AG04450 (cell line): ENCODE results near the gene SORCS2. TPM values are rescaled to one million over a fixed set of nuclear protein-coding genes. Genes with fewer than 3 reads are reported as not detected.
"Not testable (repeated sequence)": the region's sequence is repeated elsewhere in the genome, so short reads cannot be mapped to it uniquely, and the experiment has no call there.

Experiments used
- CTCF ChIA-PET: fragments of 300-600, 350-600 bp; formaldehyde crosslinking; extraction: SDS; loops from one replicate; lab custom pipeline; 2022; ENCODE audit warnings: antibody characterized with exemption, inconsistent platforms; lab: Charles Lee
- POLR2A ChIA-PET: fragments of 350-600 bp; formaldehyde crosslinking; extraction: SDS; loops from one replicate; lab custom pipeline; 2021; ENCODE audit warnings: antibody characterized with exemption, inconsistent platforms; lab: Yijun Ruan, JAX
- DNase-seq: peaks from one replicate; pipeline ENCODE4 v3.0.0-alpha.2; 2011; ENCODE audit warnings: low read depth, low spot score
- H3K27ac ChIP-seq: one replicate; pipeline ENCODE4 v1.5.1; 2012; ENCODE audit warnings: low read depth, low read length, control low read depth
- H3K27me3 ChIP-seq: one replicate; pipeline ENCODE4 v1.6.0; 2012; ENCODE audit warnings: low read length; ENCODE audit not compliant: control insufficient read depth, insufficient read depth
- H3K4me3 ChIP-seq: 2 replicates; pipeline ENCODE4 v1.5.1; 2011; ENCODE audit warnings: mild to moderate bottlenecking, low read depth, low read length, control low read depth
- H3K9me3 ChIP-seq: 2 replicates; pipeline ENCODE4 v1.5.1; 2012; ENCODE audit warnings: low read length; ENCODE audit not compliant: control insufficient read depth, insufficient read depth
- CTCF ChIP-seq: IDR thresholded peaks from 2 replicates; pipeline ENCODE4 v1.5.1; 2011; ENCODE audit warnings: low read depth, low read length, control low read depth, inconsistent platforms
- polyA plus RNA-seq: library from polyadenylated mRNA; depleted of rRNA; stranded (reverse); fragments of >200 nt; gene quantifications from 2 replicates; pipeline ENCODE4 v1.2.3, GENCODE V29; 2011

SORCS2 gene
- polyA plus RNA-seq, 1 experiment: 0.29 TPM

- POLR2A ChIA-PET: no interaction called here
- H3K27me3 ChIP-seq: peaks cover 16% of the 10 kb centered on the region
- TF ChIP-seq CTCF: no peak
- H3K4me3 ChIP-seq: no peak overlapping the region
- no peak for DNase-seq
- peaks cover 11% of the 10 kb centered on the region for H3K9me3 ChIP-seq
- no peak overlapping the region for H3K27ac ChIP-seq
- CTCF ChIA-PET: no interaction called here
Measured at GRCh38 chr4:7600247-7600646, 407.9 kb downstream of the SORCS2 start.

DNA sequence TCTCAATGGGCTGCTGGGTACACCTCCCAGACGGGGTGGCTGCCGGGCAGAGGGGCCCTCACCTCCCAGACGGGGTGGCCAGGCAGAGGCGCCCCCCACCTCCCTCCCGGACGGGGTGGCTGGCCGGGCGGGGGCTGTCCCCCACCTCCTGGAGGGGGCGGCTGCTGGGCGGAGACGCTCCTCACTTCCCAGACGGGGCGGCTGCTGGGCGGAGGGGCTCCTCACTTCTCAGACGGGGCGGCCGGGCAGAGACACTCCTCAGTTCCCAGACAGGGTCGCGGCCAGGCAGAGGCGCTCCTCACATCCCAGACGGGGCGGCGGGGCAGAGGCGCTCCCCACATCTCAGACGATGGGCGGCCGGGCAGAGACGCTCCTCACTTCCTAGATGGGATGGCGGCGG lies 409.8 kb downstream of the SORCS2 start:
- peaks cover 12% of the 10 kb centered on the region for H3K9me3 ChIP-seq
- DNase-seq, POLR2A ChIA-PET, H3K4me3 ChIP-seq, CTCF ChIA-PET, H3K27ac ChIP-seq: not testable (repeated sequence)
- H3K27me3 ChIP-seq: peaks cover 24% of the 10 kb centered on the region

GRCh38 chr4:7607156-7607910 lies 415.0 kb downstream of the SORCS2 start:
- H3K27ac ChIP-seq: no peak overlapping the region
- no peak overlapping the region for H3K4me3 ChIP-seq
- ChIA-PET POLR2A (no interaction called here), CTCF (no interaction called here)
- TF ChIP-seq CTCF: no peak
- peaks cover 12% of the 10 kb centered on the region for H3K9me3 ChIP-seq
- no peak for DNase-seq
- peaks cover 45% of the 10 kb centered on the region for H3K27me3 ChIP-seq

DNA sequence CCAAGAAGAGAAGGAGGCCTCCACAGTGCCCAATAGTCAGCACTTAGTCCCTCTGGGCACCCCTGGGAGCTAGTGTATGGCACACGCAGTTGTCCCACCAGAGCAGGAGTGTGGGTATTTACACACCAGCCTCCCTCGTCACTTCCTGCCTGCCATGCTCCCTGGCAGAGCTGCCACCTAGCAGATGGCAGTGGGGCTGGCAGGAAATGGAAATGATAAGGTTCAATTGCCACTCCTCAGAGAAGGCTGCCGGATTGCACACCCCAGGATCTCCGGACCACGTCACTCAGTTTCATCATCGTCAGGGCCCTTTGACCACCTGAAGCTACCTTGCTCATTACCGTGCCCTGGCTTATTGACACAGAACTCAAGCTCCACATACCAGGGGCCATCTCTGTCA lies 415.7 kb downstream of the SORCS2 start:
- no peak overlapping the region for H3K27ac ChIP-seq
- no peak overlapping the region for H3K4me3 ChIP-seq
- peaks cover 7% of the 10 kb centered on the region for H3K9me3 ChIP-seq
- DNase-seq: no peak
- peaks cover 47% of the 10 kb centered on the region for H3K27me3 ChIP-seq
- ChIA-PET CTCF (no interaction called here), POLR2A (no interaction called here)
- TF ChIP-seq CTCF: no peak

GRCh38 chr4:7609316-7609715 lies 417.0 kb downstream of the SORCS2 start:
- peaks cover 5% of the 10 kb centered on the region for H3K9me3 ChIP-seq
- no peak for TF ChIP-seq CTCF
- DNase-seq: no peak
- ChIA-PET CTCF (no interaction called here), POLR2A (interaction anchor here (0.6 kb wide), 1 partner anchor 426 kb away, joined by 3 read pairs; no protein-coding TSS in a partner anchor)
- peaks cover 50% of the 10 kb centered on the region for H3K27me3 ChIP-seq
- H3K4me3 ChIP-seq: no peak overlapping the region
- no peak overlapping the region for H3K27ac ChIP-seq
